Testis (tissue), 3 donors: ENCODE results near the gene RGS17. TPM values are rescaled to one million over a fixed set of nuclear protein-coding genes. Genes with fewer than 3 reads are reported as not detected.

Source experiments
- DNase-seq: peaks from one replicate; pipeline ENCODE4 v3.0.0-alpha.2; 2019
- H3K27ac ChIP-seq, 2 donors: fragments of 200-600 bp; sonication (generic); one replicate each; pipeline ENCODE4 v1.5.1; 2019
- H3K27me3 ChIP-seq: fragments of 200-600 bp; sonication (generic); one replicate; pipeline ENCODE4 v1.5.1; 2019
- H3K36me3 ChIP-seq: fragments of 200-600 bp; sonication (generic); one replicate; pipeline ENCODE4 v1.5.1; 2017; ENCODE audit warnings: low read depth; ENCODE audit errors: missing control alignments
- H3K4me1 ChIP-seq: fragments of 200-600 bp; sonication (generic); one replicate; pipeline ENCODE4 v1.5.1; 2019
- H3K4me3 ChIP-seq, 2 donors: fragments of 200-600 bp; sonication (generic); one replicate each; pipeline ENCODE4 v1.5.1; 2017 to 2019
- H3K9me3 ChIP-seq: fragments of 200-600 bp; sonication (generic); one replicate; pipeline ENCODE4 v1.5.1; 2017
- CTCF ChIP-seq, 3 experiments: fragments of 450-650 bp in 2 of 3; fragments of 200-600 bp in 1 of 3; sonication (generic) in 1 of 3; IDR thresholded peaks; one replicate each; pipeline ENCODE4 v1.5.1; 2016 to 2019; ENCODE audit warnings: antibody characterized with exemption in 3 of 3, mild to moderate bottlenecking in 2 of 3, moderate library complexity in 1 of 3
- POLR2A ChIP-seq: fragments of 450-650 bp; IDR thresholded peaks from one replicate; pipeline ENCODE4 v1.6.1; 2017; ENCODE audit warnings: antibody characterized with exemption, mild to moderate bottlenecking, moderate library complexity
- WGBS, 2 donors: methylation state at CpG; one replicate each; pipeline ENCODE4 v1.1.5; 2018; 5-methylcytosine and 5-hydroxymethylcytosine counted together
- intact Hi-C: fragments of 100-400 bp; cut with DNase I; formaldehyde crosslinking; loops from one replicate; pipeline ENCODE4 v1.15.1; 2023; ENCODE audit warnings: low total_unique reads
- polyA plus RNA-seq: library from polyadenylated mRNA; stranded (reverse); fragments of 350-450 nt; fragmentation: Illumina TruSeq; extraction: RNeasy Lipid Tissue Mini Kit (QIAGEN cat#74804); gene quantifications from one replicate; pipeline ENCODE4 v1.2.3, GENCODE V29; 2014; ENCODE audit warnings: low read depth, low replicate concordance; ENCODE audit not compliant: insufficient read depth
- total RNA-seq, 2 donors: library from RNA; depleted of rRNA; stranded (reverse); fragments of >200 nt; gene quantifications; one replicate each; pipeline ENCODE4 v1.2.3, GENCODE V29; 2016

Gene RGS17
- total and polyA plus RNA-seq, 3 donors from 2014 or later, result 0.65 to 4.5 (median 3.1) TPM

GRCh38 chr6:153088796-153089195 lies 42.3 kb downstream of the RGS17 start:
- H3K4me3 ChIP-seq, result no peak overlapping the region
- H3K27me3 ChIP-seq, result no peaks in the 10 kb centered on the region
- 70 to 76% methylated on average over 3 of the region's 3 CpGs for WGBS, 2 donors
- TF ChIP-seq POLR2A (no peak), CTCF (IDR thresholded peaks at IDR 0.05) (no peak)
- intact Hi-C loops, result no loop called here
- no peak for DNase-seq
- no peak overlapping the region for H3K27ac ChIP-seq
- no peaks in the 10 kb centered on the region for H3K9me3 ChIP-seq
- no peaks in the 10 kb centered on the region for H3K36me3 ChIP-seq
- no peaks in the 10 kb centered on the region for H3K4me1 ChIP-seq

GRCh38 chr6:153087436-153087835 lies 43.6 kb downstream of the RGS17 start:
- no peak overlapping the region for H3K4me3 ChIP-seq
- no peak for DNase-seq
- no peaks in the 10 kb centered on the region for H3K27me3 ChIP-seq
- H3K4me1 ChIP-seq, result no peaks in the 10 kb centered on the region
- intact Hi-C loops, result no loop called here
- no peaks in the 10 kb centered on the region for H3K36me3 ChIP-seq
- no peak overlapping the region for H3K27ac ChIP-seq
- no peaks in the 10 kb centered on the region for H3K9me3 ChIP-seq
- TF ChIP-seq CTCF (IDR thresholded peaks at IDR 0.05), result no peak
- no peak for TF ChIP-seq POLR2A

- H3K9me3 ChIP-seq, result no peaks in the 10 kb centered on the region
- no peaks in the 10 kb centered on the region for H3K27me3 ChIP-seq
- intact Hi-C loops, result no loop called here
Observed at GRCh38 chr6:153086225-153086990, 44.7 kb downstream of the RGS17 start.

GRCh38 chr6:153085239-153085638 lies 45.8 kb downstream of the RGS17 start:
- Histone ChIP-seq H3K27ac (no peak overlapping the region), H3K9me3 (no peaks in the 10 kb centered on the region), H3K4me1 (no peaks in the 10 kb centered on the region), H3K36me3 (no peaks in the 10 kb centered on the region), H3K4me3 (no peak overlapping the region), H3K27me3 (no peaks in the 10 kb centered on the region)
- WGBS, 2 donors, result 69 to 75% methylated on average over 5 of the region's 5 CpGs
- DNase-seq, result no peak
- TF ChIP-seq POLR2A (no peak), CTCF (IDR thresholded peaks at IDR 0.05) (no peak)
- intact Hi-C loops, result no loop called here

More at GRCh38 chr6:153086225-153086990, 44.7 kb downstream of the RGS17 start:
- TF ChIP-seq POLR2A, result no peak
- TF ChIP-seq CTCF (IDR thresholded peaks at IDR 0.05), result no peak
- no peak overlapping the region for H3K4me3 ChIP-seq
- H3K4me1 ChIP-seq, result no peaks in the 10 kb centered on the region
- WGBS, 2 donors, result 91 to 92% methylated on average over 5 of the region's 5 CpGs
- no peak overlapping the region for H3K27ac ChIP-seq
- no peak for DNase-seq
- H3K36me3 ChIP-seq, result no peaks in the 10 kb centered on the region

GRCh38 chr6:153084393-153084792 lies 46.7 kb downstream of the RGS17 start:
- H3K4me3 ChIP-seq, result no peak overlapping the region
- H3K27ac ChIP-seq, result no peak overlapping the region
- DNase-seq, result no peak
- no peaks in the 10 kb centered on the region for H3K9me3 ChIP-seq
- H3K36me3 ChIP-seq, result no peaks in the 10 kb centered on the region
- intact Hi-C loops, result no loop called here
- WGBS, 2 donors, result 72 to 78% methylated on average over 3 of the region's 3 CpGs
- no peaks in the 10 kb centered on the region for H3K4me1 ChIP-seq
- no peak for TF ChIP-seq POLR2A
- no peak for TF ChIP-seq CTCF (IDR thresholded peaks at IDR 0.05)
- H3K27me3 ChIP-seq, result no peaks in the 10 kb centered on the region
